ENCODE data around the gene ACHE.
"Not testable (repeated sequence)": the region's sequence is repeated elsewhere in the genome, so short reads cannot be mapped to it uniquely, and the experiment has no call there.

ACHE gene

DNA sequence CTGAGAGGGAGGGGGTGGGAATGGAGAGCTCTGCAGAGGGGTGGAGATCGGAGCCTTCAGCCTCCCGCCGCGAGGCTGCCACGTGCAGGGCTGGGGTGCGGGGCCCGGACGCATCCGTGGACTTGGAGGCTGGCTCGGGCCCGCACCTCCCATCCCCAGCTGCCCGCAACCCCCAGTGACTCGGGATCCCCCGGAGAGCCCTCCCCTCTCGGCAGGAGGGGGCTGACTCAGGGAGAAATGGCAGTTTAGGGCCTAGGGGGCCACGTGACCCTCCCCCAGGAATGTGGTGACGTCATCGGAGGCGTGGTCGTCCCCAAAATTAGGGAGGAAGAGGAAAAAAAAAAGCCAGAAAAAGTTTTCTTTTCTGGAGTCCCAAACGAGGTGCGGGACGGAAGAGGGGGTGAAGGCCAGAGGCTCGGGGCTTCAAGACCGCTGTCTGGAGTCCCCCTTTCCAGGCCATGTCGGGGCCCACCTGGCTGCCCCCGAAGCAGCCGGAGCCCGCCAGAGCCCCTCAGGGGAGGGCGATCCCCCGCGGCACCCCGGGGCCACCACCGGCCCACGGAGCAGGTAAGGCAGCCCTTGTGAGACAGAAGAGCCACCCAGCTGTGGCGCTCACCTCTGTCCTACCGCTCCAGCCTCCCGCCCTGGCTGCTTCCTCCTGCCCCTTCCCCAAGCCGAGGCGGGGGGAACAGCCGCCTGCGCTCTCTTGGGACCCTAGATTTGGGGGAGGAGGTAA lies 28.5 kb downstream of the ACHE start, which contains the start of gene TRIP6:
TSS of gene TRIP6 (plus strand) at position 348 of the 736 bp plus-strand sequence. CDS start at position 459, 111 bp downstream.
- in situ Hi-C loops (cut with MboI; ENCODE audit: low pct_unique_long_range_greater_than_20kb, low sequenced_read_pairs) = no loop called here
- peak; percentile 88 for DNase-seq

DNA sequence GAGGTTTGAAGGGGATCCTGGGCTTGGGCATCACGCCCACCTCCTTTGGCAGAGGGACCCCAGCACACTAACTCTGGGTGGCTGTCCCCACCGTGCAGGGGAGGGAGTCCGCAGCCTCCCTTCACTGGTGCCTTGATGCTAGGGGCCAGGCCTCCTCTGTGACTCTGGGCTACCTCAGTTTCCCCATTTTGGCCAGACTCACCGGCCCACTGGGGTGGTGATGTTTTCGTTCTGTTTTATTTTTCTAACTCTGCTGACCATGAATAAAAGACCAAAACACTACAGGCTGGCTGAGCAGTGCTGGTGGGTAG lies 29.0 kb downstream of the ACHE start:
- in situ Hi-C loops (cut with MboI; ENCODE audit: low pct_unique_long_range_greater_than_20kb, low sequenced_read_pairs) = no loop called here
- no peak for DNase-seq

DNA sequence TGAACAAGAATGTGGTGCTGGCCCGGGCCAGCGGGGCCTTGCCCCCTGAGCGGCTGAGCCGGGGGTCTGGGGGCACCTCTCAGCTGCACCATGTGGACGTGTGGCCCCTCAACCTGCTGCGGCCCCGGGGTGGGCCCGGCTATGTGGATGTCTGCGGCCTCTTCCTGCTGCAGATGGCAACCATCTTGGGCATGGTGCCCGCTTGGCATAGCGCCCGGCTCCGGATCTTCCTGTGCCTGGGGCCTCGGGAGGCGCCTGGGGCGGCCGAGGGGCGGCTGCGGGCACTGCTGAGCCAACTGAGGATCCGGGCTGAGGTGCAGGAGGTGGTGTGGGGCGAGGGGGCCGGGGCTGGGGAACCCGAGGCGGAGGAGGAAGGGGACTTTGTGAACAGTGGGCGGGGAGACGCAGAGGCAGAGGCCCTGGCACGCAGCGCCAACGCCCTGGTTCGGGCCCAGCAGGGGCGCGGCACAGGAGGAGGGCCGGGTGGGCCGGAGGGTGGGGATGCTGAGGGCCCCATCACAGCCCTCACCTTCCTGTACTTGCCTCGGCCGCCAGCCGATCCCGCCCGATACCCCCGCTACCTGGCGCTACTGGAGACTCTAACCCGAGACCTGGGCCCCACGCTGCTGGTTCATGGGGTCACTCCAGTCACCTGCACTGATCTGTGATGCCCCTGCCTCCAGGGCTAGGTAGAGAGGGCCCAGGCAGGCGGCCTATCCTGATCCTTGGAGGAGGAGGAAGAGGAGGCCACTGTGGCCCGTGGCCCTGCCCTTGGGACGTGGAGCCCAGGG lies 29.6 kb downstream of the ACHE start:
- in situ Hi-C loops (cut with MboI; ENCODE audit: low pct_unique_long_range_greater_than_20kb, low sequenced_read_pairs) = no loop called here
- DNase-seq = no peak

DNA sequence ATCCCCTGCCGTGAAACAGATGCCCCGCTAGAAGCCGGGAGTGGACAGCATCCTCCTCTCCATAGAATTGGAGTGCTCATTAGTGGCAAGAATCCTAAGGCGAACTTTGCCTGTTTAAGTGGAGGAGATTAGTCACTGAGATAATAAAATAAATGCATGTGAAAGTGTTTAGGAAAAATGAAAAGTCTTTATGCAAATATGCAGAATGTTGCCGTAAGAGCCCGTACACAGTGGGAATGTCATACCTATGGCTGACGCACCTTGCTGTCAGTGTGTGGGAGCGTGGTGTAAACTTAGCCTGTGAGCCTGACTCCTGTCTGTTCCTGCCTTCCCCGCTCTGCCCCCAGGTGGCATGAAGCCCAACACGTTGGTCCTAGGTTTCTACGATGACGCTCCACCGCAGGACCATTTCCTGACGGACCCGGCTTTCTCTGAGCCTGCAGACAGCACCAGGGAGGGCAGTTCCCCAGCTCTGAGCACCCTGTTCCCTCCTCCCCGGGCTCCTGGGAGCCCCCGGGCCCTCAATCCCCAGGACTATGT lies 30.2 kb downstream of the ACHE start:
- in situ Hi-C loops (cut with MboI; ENCODE audit: low pct_unique_long_range_greater_than_20kb, low sequenced_read_pairs) = no loop called here
- DNase-seq = no peak

DNA sequence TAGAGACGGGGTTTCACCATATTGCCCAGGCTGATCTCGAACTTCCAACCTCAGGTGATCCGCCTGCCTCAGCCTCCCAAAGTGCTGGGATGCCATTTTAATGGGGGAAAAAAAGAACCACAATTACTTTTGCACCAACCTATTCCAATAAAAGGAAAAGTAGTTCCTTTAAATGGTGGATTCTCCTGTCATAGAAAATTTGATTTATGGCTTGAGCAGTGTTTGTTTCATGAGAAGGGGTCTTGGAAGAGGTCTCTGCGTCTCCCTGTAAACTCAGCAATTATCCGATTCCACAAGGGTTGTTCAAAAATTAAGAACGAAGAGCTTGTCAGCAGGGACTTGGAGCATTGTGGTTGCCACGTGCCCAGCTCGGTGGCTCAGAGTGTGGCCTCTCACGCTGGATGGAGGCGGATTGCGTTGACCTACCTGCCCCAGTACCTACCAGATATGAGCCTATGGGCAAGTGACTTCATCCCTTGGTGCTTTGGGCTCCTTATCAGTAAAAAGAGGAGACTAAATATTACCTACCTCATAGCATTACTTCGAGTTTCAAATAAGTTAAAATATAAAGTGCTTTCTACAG lies 31.3 kb downstream of the ACHE start:
- in situ Hi-C loops (cut with MboI; ENCODE audit: low pct_unique_long_range_greater_than_20kb, low sequenced_read_pairs) = no loop called here

GRCh38 chr7:100863406-100863950 lies 32.2 kb downstream of the ACHE start:
- in situ Hi-C loops (cut with MboI; ENCODE audit: low pct_unique_long_range_greater_than_20kb, low sequenced_read_pairs) = no loop called here
- DNase-seq = no peak

More for the DNA sequence above, 31.3 kb downstream of the ACHE start:
- no peak for DNase-seq

- no peak for DNase-seq
- in situ Hi-C loops (cut with MboI; ENCODE audit: low pct_unique_long_range_greater_than_20kb, low sequenced_read_pairs) = no loop called here
Observed at GRCh38 chr7:100861616-100861985, 34.1 kb downstream of the ACHE start.

DNA sequence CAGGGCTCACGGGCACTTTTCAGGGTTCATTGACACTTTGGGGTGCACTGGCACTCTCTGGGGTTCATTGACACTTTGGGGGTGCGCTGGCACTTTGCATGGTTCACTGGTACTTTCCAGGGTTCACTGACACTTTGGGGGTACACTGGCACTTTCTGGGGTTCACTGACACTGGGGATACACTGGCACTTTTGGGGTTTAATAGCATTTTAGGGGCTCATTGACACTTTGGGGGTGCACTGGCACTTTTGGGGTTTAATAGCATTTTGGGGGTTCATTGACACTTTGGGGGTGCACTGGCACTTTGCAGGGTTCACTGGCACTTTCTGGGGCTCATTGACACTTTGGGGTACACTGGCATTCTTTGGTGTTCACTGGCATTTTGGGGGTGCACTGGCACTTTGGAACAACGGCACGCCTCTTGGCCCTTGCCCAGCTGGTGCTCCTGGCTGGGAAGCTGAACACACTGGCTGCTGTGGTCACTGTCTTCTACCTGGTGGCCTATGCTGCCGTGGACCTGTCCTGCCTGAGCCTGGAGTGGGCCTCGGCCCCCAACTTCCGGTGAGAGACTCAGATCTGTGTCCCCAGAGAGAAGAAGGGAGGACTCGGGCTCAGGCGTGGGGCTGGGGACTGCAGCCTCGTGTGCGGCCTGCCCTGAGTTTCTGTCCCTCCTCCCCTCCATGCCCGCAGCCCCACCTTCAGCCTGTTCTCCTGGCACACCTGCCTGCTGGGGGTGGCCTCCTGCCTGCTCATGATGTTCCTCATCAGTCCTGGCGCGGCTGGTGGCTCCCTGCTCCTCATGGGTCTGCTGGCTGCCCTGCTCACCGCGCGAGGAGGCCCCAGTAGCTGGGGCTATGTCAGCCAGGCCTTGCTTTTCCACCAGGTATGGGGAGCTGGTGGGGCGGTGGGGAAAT lies 34.7 kb downstream of the ACHE start:
- in situ Hi-C loops (cut with MboI; ENCODE audit: low pct_unique_long_range_greater_than_20kb, low sequenced_read_pairs) = no loop called here
- no peak for DNase-seq

DNA sequence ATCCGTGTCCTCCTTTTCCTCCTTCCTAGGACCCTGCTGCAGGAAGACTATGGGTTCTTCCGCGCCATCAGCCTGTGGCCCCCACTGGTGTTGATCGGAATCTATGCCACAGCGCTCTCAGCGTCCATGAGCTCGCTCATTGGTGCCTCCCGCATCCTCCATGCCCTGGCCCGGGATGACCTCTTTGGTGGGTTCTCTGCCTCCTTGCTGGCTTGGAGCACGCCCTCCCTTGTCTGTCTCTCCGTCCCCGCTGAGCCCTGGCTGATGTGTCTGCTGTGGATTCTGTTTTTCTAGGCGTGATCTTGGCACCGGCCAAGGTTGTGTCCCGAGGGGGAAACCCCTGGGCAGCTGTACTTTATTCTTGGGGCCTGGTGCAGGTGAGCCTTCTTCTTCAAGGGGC lies 35.8 kb downstream of the ACHE start:
- in situ Hi-C loops (cut with MboI; ENCODE audit: low pct_unique_long_range_greater_than_20kb, low sequenced_read_pairs) = no loop called here
- no peak for DNase-seq

DNA sequence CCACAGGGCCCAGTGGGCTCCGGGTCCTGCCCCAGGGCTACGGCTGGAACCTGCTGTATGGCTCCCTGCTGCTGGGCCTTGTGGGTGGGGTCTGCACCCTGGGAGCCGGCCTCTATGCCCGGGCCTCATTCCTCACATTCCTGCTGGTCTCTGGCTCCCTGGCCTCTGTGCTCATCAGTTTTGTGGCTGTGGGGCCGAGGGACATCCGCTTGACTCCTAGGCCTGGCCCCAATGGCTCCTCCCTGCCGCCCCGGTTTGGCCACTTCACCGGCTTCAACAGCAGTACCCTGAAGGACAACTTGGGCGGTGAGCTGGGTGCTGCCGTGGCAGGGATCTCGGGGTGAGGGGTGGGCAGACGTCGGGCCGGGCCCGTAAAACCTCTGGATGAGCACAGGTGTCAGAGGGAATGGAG lies 38.8 kb downstream of the ACHE start:
- in situ Hi-C loops (cut with MboI; ENCODE audit: low pct_unique_long_range_greater_than_20kb, low sequenced_read_pairs) = no loop called here
- DNase-seq = no peak

DNA sequence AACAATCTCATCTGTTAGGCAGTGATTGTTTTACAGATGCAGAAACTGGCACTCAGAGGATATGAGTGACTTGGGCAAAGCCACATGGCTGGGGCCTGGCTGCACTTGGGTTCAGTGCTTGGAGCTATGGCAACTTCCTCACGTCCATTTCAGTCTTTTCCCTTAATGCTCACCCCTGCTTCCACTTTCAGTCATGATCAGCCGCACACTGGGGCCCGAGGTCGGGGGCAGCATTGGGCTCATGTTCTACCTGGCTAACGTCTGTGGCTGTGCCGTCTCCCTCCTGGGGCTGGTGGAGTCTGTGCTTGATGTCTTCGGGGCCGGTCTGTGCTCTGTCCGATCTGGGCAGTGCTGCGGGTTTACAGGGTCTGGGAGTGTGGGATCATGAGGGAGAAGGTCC lies 40.2 kb downstream of the ACHE start:
- DNase-seq = no peak
- in situ Hi-C loops (cut with MboI; ENCODE audit: low pct_unique_long_range_greater_than_20kb, low sequenced_read_pairs) = no loop called here

- DNase-seq; in situ Hi-C loops (cut with MboI; ENCODE audit: low pct_unique_long_range_greater_than_20kb, low sequenced_read_pairs): not testable (repeated sequence)
Observed at GRCh38 chr7:100854899-100855298, 40.8 kb downstream of the ACHE start.

DNA sequence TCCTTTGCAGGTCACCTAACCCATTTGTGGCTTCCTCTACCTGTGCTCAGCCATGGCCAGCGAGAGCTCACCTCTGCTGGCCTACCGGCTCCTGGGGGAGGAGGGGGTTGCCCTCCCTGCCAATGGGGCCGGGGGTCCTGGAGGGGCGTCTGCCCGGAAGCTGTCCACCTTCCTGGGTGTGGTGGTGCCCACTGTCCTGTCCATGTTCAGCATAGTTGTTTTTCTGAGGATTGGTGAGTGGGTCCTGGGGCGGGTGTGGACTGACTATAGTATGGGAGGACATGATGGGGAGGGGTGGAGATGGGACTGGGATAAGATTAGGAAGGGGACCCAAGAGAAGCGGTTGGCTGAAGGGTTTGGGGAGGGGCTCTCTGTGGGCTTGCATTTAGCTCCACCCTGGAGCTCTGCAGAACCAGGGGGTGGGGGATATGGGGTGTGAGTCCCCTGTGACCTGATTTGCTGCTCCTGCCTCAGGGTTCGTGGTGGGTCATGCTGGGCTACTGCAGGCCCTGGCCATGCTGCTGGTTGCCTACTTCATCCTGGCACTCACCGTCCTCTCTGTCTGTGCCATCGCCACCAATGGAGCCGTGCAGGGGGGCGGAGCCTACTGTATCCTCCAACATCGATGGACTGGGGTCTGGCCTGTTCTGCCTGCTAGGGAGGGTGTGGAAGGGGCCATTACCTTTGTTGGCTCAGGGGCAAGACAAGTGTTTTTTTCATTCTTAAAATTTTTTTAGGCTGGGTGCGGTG lies 41.4 kb downstream of the ACHE start:
- DNase-seq = no peak
- in situ Hi-C loops (cut with MboI; ENCODE audit: low pct_unique_long_range_greater_than_20kb, low sequenced_read_pairs) = no loop called here

DNA sequence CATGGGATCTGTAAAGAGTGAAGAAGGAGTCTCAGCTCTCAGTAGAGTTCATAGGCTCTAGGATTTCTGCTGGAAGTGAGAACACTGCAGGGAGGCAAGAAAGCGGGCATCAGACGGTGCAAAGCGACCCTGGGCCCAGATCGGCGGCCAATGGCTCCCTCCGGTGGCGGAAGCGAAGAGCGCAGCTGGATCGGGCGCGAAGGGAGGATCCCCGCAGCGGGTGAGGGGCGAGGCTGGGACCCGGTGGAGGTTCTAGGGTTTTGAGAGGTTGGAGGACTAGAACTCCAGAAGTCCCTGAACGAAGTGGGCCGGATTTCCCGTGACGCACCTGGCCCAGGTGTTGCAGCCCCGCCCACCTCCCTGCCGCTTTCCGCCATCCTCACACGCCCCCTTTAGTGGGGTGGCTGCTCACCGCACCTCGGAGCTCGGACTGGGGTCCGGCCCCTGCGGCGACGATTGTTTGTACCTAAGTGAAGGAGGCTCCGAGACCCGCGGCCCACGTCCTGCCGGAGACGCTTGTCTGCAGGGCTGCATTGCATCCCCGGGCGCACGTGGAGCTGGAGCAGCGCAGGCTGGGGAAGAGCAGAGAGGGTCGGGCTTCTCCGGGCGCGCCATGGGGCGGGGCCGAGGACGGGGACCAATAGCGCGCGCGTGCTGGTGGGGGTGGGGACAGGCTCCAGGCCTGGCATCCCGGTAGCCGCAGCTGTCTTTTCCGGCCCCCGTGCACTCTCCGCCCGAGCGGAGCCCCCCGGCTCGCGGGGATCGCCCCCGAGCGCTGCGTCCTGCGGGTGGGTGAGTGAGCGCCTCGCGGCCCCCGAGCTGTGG lies 43.4 kb downstream of the ACHE start, which contains the start of gene SLC12A9:
TSS of gene SLC12A9 (plus strand) at position 666 of the 825 bp plus-strand sequence. CDS start 1,485 bp downstream, outside the sequence.
- in situ Hi-C loops (cut with MboI; ENCODE audit: low pct_unique_long_range_greater_than_20kb, low sequenced_read_pairs) = no loop called here
- peak; percentile 91 for DNase-seq

DNA sequence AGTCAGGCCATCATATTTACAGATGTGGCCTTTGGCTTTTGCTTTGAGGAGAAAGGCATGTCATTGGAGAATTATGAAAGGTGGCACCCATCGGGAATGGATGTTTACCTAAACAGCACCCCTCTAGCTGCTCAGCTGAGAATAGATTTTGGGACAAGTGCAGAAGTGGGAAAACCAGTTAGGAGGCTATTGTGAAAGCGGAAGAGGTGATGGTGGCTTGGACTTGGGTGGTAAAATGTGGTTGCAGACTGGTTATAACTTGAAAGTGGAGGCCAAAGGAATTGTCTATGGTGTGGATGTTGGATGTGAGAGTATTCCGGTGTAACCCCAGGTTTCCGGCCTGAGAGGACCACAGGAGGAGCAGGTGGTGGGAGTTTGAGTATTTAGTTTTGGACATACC lies 48.3 kb downstream of the ACHE start:
- in situ Hi-C loops (cut with MboI; ENCODE audit: low pct_unique_long_range_greater_than_20kb, low sequenced_read_pairs) = no loop called here
- no peak for DNase-seq

GRCh38 chr7:100840470-100841100 lies 55.1 kb downstream of the ACHE start:
- no peak for DNase-seq
- in situ Hi-C loops (cut with MboI; ENCODE audit: low pct_unique_long_range_greater_than_20kb, low sequenced_read_pairs) = no loop called here
